GM12801 (cell line): ENCODE data around the gene RILPL1.

Experiments
- CTCF ChIP-seq: IDR thresholded peaks from one replicate; pipeline ENCODE4 v1.5.1; 2011; ENCODE audit warnings: control low read depth; ENCODE audit not compliant: insufficient read length; ENCODE audit errors: extremely low read depth

RILPL1 gene

GRCh38 chr12:123472438-123472849 is 61.1 kb downstream of the RILPL1 start:
- no peak for TF ChIP-seq CTCF

- TF ChIP-seq CTCF, result no peak
Observed at GRCh38 chr12:123471374-123472068, 62.0 kb downstream of the RILPL1 start.

- TF ChIP-seq CTCF, result no peak
Observed at GRCh38 chr12:123469978-123470377, 63.5 kb downstream of the RILPL1 start.

GRCh38 chr12:123468786-123469185 is 64.7 kb downstream of the RILPL1 start:
- TF ChIP-seq CTCF, result no peak

GRCh38 chr12:123465084-123465483 is 68.4 kb downstream of the RILPL1 start:
- no peak for TF ChIP-seq CTCF

GRCh38 chr12:123457980-123458779 is 75.3 kb downstream of the RILPL1 start, which contains the start of gene SNRNP35:
SNRNP35 (plus strand) TSS chr12:123458139; CDS start chr12:123465541, 7,402 bp downstream.
- TF ChIP-seq CTCF, result no peak

GRCh38 chr12:123453165-123453564 is 80.4 kb downstream of the RILPL1 start:
- no peak for TF ChIP-seq CTCF
